ENCODE results near the gene DPEP1.

DPEP1 gene

DNA sequence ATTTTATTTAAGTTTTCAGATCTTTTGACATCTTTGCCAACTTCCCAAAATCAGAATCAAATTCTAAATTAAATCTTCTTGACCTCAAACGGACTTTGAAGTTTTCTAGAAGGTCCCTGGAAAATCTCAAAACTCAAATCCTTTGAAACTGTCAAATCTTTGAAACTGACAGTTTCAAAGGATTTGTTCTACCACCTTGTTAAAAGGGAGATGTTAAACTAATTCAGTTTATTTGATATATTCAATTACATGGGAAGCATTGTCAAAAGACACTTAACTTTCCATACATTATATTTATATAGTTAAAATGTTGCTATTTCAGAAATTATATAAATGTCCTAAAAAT is 3.4 kb upstream of the DPEP1 start:
- Histone ChIP-seq H3K4me1 (ENCODE audit: control insufficient read depth, insufficient read depth, low read length) (peaks cover 2% of the 10 kb centered on the region; the same call in 1 of the 2 replicates), H3K9me3 (ENCODE audit: control insufficient read depth, insufficient read depth, low read length) (no peaks in the 10 kb centered on the region), H3K27ac (ENCODE audit: low read length) (no peak overlapping the region), H3K27me3 (ENCODE audit: control insufficient read depth, insufficient read depth, low read length) (no peaks in the 10 kb centered on the region), H3K36me3 (ENCODE audit: control insufficient read depth, insufficient read depth, low read length) (no peaks in the 10 kb centered on the region), H3K4me3 (ENCODE audit: low read length) (no peak overlapping the region)
- DNase-seq (ENCODE audit: low read depth, low spot score) = no peak
- WGBS (ENCODE audit: insufficient coverage, insufficient read length) = no CpG with 5 or more reads among the region's 1 CpG

DNA sequence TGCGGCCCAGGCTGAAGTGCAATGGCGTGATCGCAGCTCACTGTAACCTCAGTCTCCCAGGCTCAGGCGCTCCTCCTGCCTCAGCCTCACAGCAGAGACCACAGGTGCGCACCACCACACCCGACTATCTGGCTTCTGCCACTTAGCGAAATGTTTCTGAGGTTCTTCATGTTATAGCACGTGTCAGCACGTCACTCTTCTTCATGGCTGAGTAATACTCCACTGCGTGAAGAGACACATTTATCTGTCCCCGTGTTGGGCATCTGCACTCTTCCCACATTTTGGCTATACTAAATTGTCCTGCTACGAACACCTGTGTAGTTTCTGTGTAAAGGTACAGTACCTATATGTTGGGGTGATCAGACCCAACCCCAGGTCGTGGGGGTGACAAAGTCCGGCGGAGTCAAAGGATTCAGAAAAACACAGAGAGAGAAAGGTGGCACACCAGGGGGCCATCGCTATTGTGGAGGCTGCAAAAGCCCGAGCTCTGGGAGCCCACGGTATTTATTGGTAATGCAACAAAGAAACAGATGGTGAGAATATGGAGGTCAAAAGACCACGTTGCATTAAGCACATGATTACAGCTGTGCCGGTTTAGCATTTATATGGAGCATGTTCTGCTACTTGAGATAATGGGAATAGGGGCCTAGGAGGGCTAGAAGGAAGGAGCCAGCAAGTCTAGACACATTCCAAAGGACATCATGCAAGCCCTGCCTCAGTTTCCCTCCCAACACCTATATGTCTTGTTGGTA is 851 bp upstream of the DPEP1 start:
- no peaks in the 10 kb centered on the region for H3K36me3 ChIP-seq (ENCODE audit: control insufficient read depth, insufficient read depth, low read length)
- no peaks in the 10 kb centered on the region for H3K9me3 ChIP-seq (ENCODE audit: control insufficient read depth, insufficient read depth, low read length)
- H3K27ac ChIP-seq (ENCODE audit: low read length) = no peak overlapping the region
- no peak overlapping the region for H3K4me3 ChIP-seq (ENCODE audit: low read length)
- no peak for DNase-seq (ENCODE audit: low read depth, low spot score)
- no peaks in the 10 kb centered on the region for H3K27me3 ChIP-seq (ENCODE audit: control insufficient read depth, insufficient read depth, low read length)
- WGBS (ENCODE audit: insufficient coverage, insufficient read length) = no CpG with 5 or more reads among the region's 20 CpGs
- H3K4me1 ChIP-seq (ENCODE audit: control insufficient read depth, insufficient read depth, low read length) = peaks cover 2% of the 10 kb centered on the region; the same call in 1 of the 2 replicates

DNA sequence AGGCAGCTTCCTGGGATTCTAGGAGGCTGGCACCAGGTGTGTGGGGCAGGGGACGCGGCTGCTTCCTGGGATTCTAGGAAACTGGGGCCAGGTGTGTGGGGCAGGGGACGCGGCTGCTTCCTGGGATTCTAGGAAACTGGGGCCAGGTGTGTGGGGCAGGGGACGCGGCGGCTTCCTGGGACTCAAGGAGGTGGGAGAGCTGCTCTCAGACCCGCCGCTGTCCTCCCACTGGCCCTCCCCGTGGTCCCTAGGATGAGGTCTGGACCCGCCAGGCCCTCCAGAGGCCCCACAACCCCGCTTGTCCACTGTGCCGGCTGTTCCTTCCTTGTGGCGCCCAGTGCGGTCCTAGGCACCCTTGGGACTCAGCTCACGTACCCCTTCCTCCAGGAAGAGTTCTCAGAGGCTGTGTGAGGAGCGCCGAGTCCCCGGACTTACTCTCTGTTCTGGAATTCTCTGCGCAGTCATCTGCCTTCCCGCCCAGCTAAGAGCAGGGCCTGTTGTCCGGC is 565 bp downstream of the DPEP1 start:
- no peaks in the 10 kb centered on the region for H3K9me3 ChIP-seq (ENCODE audit: control insufficient read depth, insufficient read depth, low read length)
- no peak overlapping the region for H3K4me3 ChIP-seq (ENCODE audit: low read length)
- no peaks in the 10 kb centered on the region for H3K27me3 ChIP-seq (ENCODE audit: control insufficient read depth, insufficient read depth, low read length)
- WGBS (ENCODE audit: insufficient coverage, insufficient read length) = no CpG with 5 or more reads among the region's 22 CpGs
- DNase-seq (ENCODE audit: low read depth, low spot score) = no peak
- no peak overlapping the region for H3K27ac ChIP-seq (ENCODE audit: low read length)
- H3K36me3 ChIP-seq (ENCODE audit: control insufficient read depth, insufficient read depth, low read length) = no peaks in the 10 kb centered on the region
- peaks cover 2% of the 10 kb centered on the region; the same call in 1 of the 2 replicates for H3K4me1 ChIP-seq (ENCODE audit: control insufficient read depth, insufficient read depth, low read length)

DNA sequence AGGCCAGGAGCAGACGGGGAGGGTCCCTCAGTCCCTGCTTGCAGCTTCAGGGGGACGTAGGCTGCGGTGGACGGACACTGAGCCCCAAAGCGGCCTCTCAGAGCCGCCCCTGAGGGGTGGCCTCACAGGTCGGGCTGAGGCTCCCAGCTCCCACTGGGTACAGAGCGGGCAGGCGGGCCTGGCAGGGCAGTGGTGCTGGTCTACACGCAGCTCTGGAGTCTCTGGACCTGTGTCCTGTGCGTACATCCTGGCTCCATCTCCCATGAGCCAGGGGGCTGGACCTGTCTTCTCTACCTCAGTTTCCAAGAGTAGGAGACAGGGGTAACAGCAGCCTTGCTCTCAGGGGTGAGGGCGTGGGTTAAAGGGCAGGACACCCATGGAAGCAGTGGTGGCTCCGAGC is 1.7 kb downstream of the DPEP1 start:
- no CpG with 5 or more reads among the region's 13 CpGs for WGBS (ENCODE audit: insufficient coverage, insufficient read length)
- Histone ChIP-seq H3K4me1 (ENCODE audit: control insufficient read depth, insufficient read depth, low read length) (peaks cover 2% of the 10 kb centered on the region; the same call in 1 of the 2 replicates), H3K36me3 (ENCODE audit: control insufficient read depth, insufficient read depth, low read length) (no peaks in the 10 kb centered on the region), H3K9me3 (ENCODE audit: control insufficient read depth, insufficient read depth, low read length) (no peaks in the 10 kb centered on the region), H3K27ac (ENCODE audit: low read length) (no peak overlapping the region), H3K27me3 (ENCODE audit: control insufficient read depth, insufficient read depth, low read length) (no peaks in the 10 kb centered on the region), H3K4me3 (ENCODE audit: low read length) (no peak overlapping the region)
- no peak for DNase-seq (ENCODE audit: low read depth, low spot score)

DNA sequence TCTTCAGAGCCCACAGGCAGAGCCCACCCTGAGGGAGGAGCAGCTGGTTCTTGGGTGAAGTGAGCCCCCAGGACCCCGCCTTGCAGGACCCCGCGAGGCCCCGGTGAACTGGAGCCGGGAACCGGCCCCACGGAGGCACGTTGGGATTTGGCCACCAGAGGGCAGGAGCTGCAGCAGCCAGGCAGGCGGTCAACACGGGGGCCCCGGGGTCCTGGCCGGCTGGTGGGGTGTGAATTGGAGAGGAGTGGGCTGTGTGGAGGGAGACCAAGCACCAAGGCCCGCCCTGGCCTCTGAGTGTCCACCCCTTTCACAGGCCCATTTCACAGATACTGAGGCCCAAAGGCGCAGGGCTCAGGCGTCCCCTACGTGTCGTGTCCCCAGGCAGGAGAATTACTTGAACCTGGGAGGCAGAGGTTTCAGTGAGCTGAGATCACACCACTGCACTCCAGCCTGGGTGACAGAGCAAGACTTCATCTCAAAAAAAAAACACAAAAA is 2.2 kb downstream of the DPEP1 start:
- peaks cover 2% of the 10 kb centered on the region; the same call in 1 of the 2 replicates for H3K4me1 ChIP-seq (ENCODE audit: control insufficient read depth, insufficient read depth, low read length)
- H3K9me3 ChIP-seq (ENCODE audit: control insufficient read depth, insufficient read depth, low read length) = no peaks in the 10 kb centered on the region
- peak; percentile 54 for DNase-seq (ENCODE audit: low read depth, low spot score)
- H3K27me3 ChIP-seq (ENCODE audit: control insufficient read depth, insufficient read depth, low read length) = no peaks in the 10 kb centered on the region
- no peak overlapping the region for H3K27ac ChIP-seq (ENCODE audit: low read length)
- no peak overlapping the region for H3K4me3 ChIP-seq (ENCODE audit: low read length)
- H3K36me3 ChIP-seq (ENCODE audit: control insufficient read depth, insufficient read depth, low read length) = no peaks in the 10 kb centered on the region
- no CpG with 5 or more reads among the region's 17 CpGs for WGBS (ENCODE audit: insufficient coverage, insufficient read length)

DNA sequence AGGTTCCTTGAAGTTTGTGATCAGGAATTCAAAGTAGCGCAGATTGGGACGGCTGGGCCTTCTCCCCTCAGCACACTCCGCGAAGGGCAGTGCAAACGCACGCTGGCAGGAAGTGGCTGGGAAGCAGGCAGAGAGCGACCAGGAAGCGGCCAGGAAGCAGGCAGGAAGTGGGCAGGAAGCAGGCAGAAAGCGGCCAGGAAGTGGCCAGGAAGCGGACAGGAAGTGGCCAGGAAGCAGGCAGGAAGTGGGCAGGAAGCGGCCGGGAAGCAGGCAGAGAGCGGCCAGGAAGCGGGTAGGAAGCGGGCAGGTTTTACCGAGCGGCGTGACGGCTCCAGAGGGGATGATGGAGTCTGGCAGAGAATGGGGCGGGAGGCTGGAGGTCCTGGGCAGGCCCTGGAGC is 3.2 kb downstream of the DPEP1 start:
- H3K4me3 ChIP-seq (ENCODE audit: low read length) = no peak overlapping the region
- DNase-seq (ENCODE audit: low read depth, low spot score) = no peak
- H3K27ac ChIP-seq (ENCODE audit: low read length) = no peak overlapping the region
- no peaks in the 10 kb centered on the region for H3K9me3 ChIP-seq (ENCODE audit: control insufficient read depth, insufficient read depth, low read length)
- peaks cover 2% of the 10 kb centered on the region; the same call in 1 of the 2 replicates for H3K4me1 ChIP-seq (ENCODE audit: control insufficient read depth, insufficient read depth, low read length)
- WGBS (ENCODE audit: insufficient coverage, insufficient read length) = no CpG with 5 or more reads among the region's 20 CpGs
- no peaks in the 10 kb centered on the region for H3K36me3 ChIP-seq (ENCODE audit: control insufficient read depth, insufficient read depth, low read length)
- no peaks in the 10 kb centered on the region for H3K27me3 ChIP-seq (ENCODE audit: control insufficient read depth, insufficient read depth, low read length)

DNA sequence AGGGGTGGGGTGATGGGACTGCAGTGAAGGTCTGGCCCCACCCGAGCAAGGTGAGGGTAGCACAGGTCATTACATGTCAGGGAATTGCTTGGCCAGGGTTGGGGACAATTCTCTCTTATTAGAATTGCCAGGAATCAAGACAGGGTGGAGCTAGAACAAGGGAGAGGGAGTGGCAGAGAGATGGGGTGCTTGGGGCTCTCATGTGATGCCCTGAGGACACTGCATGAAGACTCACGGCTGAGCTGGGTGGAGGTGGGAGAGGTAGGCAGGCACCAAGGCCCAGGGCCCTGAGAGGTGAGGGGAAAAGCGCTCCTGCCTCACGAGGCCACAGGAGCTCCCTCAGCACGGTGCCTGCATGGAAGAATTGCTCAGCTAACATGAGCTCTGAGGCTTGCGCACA is 3.6 kb downstream of the DPEP1 start:
- no CpG with 5 or more reads among the region's 6 CpGs for WGBS (ENCODE audit: insufficient coverage, insufficient read length)
- H3K27ac ChIP-seq (ENCODE audit: low read length) = no peak overlapping the region
- H3K4me3 ChIP-seq (ENCODE audit: low read length) = no peak overlapping the region
- no peaks in the 10 kb centered on the region for H3K36me3 ChIP-seq (ENCODE audit: control insufficient read depth, insufficient read depth, low read length)
- H3K27me3 ChIP-seq (ENCODE audit: control insufficient read depth, insufficient read depth, low read length) = no peaks in the 10 kb centered on the region
- no peak for DNase-seq (ENCODE audit: low read depth, low spot score)
- H3K4me1 ChIP-seq (ENCODE audit: control insufficient read depth, insufficient read depth, low read length) = peaks cover 2% of the 10 kb centered on the region; the same call in 1 of the 2 replicates
- H3K9me3 ChIP-seq (ENCODE audit: control insufficient read depth, insufficient read depth, low read length) = no peaks in the 10 kb centered on the region

DNA sequence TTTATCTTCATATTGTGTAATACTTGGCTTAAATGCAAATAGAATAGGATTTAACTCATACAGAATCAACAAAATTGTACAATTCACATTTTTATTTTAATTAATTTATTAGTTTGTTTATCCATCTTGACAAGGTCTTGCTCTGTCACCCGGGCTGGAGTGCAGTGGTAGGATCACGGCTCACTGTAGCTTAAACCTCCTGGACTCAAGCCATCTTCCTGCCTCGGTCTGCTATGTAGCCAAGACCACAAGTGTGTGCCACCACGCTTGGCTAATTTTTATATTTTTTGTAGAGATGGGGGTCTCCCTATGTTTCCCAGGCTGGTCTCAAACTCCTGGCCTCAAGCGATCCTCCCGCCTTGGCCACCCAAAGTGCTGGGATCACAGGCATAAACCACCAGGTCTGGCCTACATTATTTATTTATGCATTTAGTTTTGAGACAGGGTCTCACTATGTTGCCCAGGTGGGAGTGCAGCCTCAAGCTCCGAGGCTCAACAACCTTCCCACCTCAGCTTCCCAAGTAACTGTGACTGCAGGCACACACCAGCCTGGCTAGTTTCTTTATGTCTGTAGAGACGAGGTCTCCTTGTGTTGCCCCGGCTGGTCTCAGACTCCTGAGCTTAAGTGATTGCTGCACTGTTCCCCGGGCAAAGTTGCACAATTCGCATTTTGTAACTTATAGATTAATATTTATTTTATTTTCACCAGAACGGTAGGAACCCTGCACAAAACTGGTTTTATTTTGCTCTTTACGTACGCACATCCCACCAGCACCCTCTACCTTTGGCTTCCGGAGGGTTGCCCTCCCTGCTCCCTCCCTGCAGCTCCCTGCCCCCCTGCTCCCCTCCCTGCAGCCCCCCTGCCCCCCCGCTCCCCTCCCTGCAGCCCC is 4.9 kb downstream of the DPEP1 start:
- no peaks in the 10 kb centered on the region for H3K36me3 ChIP-seq (ENCODE audit: control insufficient read depth, insufficient read depth, low read length)
- no peaks in the 10 kb centered on the region for H3K27me3 ChIP-seq (ENCODE audit: control insufficient read depth, insufficient read depth, low read length)
- WGBS (ENCODE audit: insufficient coverage, insufficient read length) = no CpG with 5 or more reads among the region's 16 CpGs
- no peak overlapping the region for H3K4me3 ChIP-seq (ENCODE audit: low read length)
- H3K9me3 ChIP-seq (ENCODE audit: control insufficient read depth, insufficient read depth, low read length) = no peaks in the 10 kb centered on the region
- DNase-seq (ENCODE audit: low read depth, low spot score) = no peak
- no peak overlapping the region for H3K27ac ChIP-seq (ENCODE audit: low read length)
- peaks cover 4% of the 10 kb centered on the region; the same call in 1 of the 2 replicates for H3K4me1 ChIP-seq (ENCODE audit: control insufficient read depth, insufficient read depth, low read length)

DNA sequence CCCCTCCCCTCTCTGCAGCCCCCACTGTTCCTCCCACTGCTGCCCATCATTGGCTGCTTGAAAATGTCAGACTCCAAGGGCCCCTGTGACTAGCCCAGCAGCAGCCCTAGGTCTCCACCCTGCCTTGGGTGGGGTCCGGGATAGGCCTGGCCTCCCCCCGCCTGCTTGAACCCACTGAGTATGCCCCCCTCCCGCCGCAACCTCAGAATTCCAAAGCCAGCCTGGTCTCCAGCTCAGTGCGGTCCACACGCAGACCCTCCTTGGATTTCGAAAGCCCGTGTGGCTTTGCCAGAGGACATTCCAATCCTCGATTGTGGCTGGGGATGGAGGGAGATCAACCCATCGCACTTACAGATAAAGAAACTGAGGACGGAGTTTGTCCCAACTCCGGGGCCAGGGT is 6.4 kb downstream of the DPEP1 start:
- DNase-seq (ENCODE audit: low read depth, low spot score) = no peak
- H3K27ac ChIP-seq (ENCODE audit: low read length) = no peak overlapping the region
- no peak overlapping the region for H3K4me3 ChIP-seq (ENCODE audit: low read length)
- H3K4me1 ChIP-seq (ENCODE audit: control insufficient read depth, insufficient read depth, low read length) = peaks cover 6% of the 10 kb centered on the region
- WGBS (ENCODE audit: insufficient coverage, insufficient read length) = no CpG with 5 or more reads among the region's 12 CpGs
- no peaks in the 10 kb centered on the region for H3K9me3 ChIP-seq (ENCODE audit: control insufficient read depth, insufficient read depth, low read length)
- no peaks in the 10 kb centered on the region for H3K36me3 ChIP-seq (ENCODE audit: control insufficient read depth, insufficient read depth, low read length)
- H3K27me3 ChIP-seq (ENCODE audit: control insufficient read depth, insufficient read depth, low read length) = no peaks in the 10 kb centered on the region; the same call in 1 of the 2 replicates

DNA sequence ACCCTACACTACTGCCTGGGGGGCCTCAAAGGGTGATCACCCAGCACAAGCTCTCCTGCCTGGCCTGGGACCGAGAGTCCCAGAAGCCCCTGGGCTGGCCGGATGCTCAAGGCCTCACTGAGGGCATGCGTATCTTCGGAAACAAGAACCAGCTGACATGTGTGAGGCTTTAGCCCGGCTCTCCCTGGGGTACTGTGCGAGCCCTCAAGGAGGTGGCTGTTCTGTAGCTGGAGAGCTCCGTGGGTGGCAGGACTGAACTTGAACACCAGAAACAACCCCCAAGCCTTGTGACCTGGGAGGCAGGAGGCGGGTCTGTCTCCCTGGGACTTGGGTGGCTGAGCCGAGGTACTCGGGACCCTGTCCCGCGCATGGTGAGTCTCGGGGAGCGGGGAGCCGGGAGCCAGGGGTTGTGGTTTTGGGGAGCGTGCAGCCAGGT is 7.0 kb downstream of the DPEP1 start:
- Histone ChIP-seq H3K36me3 (ENCODE audit: control insufficient read depth, insufficient read depth, low read length) (no peaks in the 10 kb centered on the region), H3K4me1 (ENCODE audit: control insufficient read depth, insufficient read depth, low read length) (peaks cover 6% of the 10 kb centered on the region), H3K4me3 (ENCODE audit: low read length) (no peak overlapping the region), H3K27me3 (ENCODE audit: control insufficient read depth, insufficient read depth, low read length) (no peaks in the 10 kb centered on the region; the same call in 1 of the 2 replicates), H3K27ac (ENCODE audit: low read length) (no peak overlapping the region), H3K9me3 (ENCODE audit: control insufficient read depth, insufficient read depth, low read length) (no peaks in the 10 kb centered on the region)
- no CpG with 5 or more reads among the region's 16 CpGs for WGBS (ENCODE audit: insufficient coverage, insufficient read length)
- no peak for DNase-seq (ENCODE audit: low read depth, low spot score)

Data from iPS DF 6.9 (cell line).